Chondrocyte (in vitro differentiated cells): ENCODE measurements around the gene ATXN3. TPM values are rescaled to one million over a fixed set of nuclear protein-coding genes. Genes with fewer than 3 reads are reported as not detected.

ENCODE experiments used
- DNase-seq: peaks from one replicate; pipeline ENCODE4 v3.0.0; 2021; ENCODE audit warnings: mixed read lengths, low spot score
- H3K27ac Mint-ChIP-seq: one replicate; pipeline ENCODE4 v1.8.0; 2021; ENCODE audit warnings: mild to moderate bottlenecking, moderate library complexity, mixed read lengths; ENCODE audit not compliant: unreplicated experiment
- H3K27me3 Mint-ChIP-seq: 2 replicates; pipeline ENCODE4 v1.8.0; 2021; ENCODE audit warnings: low read depth, mixed read lengths
- H3K36me3 Mint-ChIP-seq: 2 replicates; pipeline ENCODE4 v1.8.0; 2021; ENCODE audit warnings: low read depth, mixed read lengths
- H3K4me1 Mint-ChIP-seq: 2 replicates; pipeline ENCODE4 v1.8.0; 2021; ENCODE audit warnings: low read depth, mild to moderate bottlenecking, mixed read lengths
- H3K4me3 Mint-ChIP-seq: one replicate; pipeline ENCODE4 v1.8.0; 2021; ENCODE audit warnings: mild to moderate bottlenecking, moderate library complexity, mixed read lengths; ENCODE audit not compliant: unreplicated experiment
- H3K9me3 Mint-ChIP-seq: 2 replicates; pipeline ENCODE4 v1.8.0; 2021; ENCODE audit warnings: low read depth, mixed read lengths
- total RNA-seq: library from RNA; stranded (reverse); gene quantifications from 3 replicates; pipeline ENCODE4 v1.2.1, GENCODE V29; 2021
- TF ChIP-seq, protein P1 (sequence below): fragments of 200-600 bp; sonication (generic); IDR thresholded peaks from 2 replicates; pipeline ENCODE4 v1.5.0; 2021; ENCODE audit warnings: antibody characterized with exemption, mild to moderate bottlenecking, moderate library complexity

Gene ATXN3
- total RNA-seq, 1 donor from 2014 or later: 20.4 TPM

DNA sequence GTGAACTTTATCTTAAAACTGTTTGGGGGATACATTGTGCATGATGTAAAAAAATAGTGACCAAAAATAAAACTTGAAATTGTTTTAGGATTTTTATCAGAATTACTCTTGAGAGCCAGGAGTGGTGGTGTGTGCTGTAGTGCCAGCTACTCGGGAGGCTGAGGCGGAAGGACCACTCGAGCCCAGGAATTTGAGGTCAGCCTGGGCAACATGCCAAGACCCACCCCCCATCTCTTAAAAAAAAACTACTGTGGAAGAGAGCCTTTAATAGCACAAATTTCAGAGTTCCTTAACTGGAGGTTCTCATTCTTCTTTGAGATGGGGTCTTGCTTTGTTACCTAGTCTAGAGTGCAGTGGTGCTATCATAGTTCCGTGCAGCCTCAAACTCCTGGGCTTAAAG lies 36.9 kb upstream of the ATXN3 start:
- TF ChIP-seq, protein P1, sequence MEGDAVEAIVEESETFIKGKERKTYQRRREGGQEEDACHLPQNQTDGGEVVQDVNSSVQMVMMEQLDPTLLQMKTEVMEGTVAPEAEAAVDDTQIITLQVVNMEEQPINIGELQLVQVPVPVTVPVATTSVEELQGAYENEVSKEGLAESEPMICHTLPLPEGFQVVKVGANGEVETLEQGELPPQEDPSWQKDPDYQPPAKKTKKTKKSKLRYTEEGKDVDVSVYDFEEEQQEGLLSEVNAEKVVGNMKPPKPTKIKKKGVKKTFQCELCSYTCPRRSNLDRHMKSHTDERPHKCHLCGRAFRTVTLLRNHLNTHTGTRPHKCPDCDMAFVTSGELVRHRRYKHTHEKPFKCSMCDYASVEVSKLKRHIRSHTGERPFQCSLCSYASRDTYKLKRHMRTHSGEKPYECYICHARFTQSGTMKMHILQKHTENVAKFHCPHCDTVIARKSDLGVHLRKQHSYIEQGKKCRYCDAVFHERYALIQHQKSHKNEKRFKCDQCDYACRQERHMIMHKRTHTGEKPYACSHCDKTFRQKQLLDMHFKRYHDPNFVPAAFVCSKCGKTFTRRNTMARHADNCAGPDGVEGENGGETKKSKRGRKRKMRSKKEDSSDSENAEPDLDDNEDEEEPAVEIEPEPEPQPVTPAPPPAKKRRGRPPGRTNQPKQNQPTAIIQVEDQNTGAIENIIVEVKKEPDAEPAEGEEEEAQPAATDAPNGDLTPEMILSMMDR: no peak
- H3K27ac Mint-ChIP-seq: no peak overlapping the region
- H3K36me3 Mint-ChIP-seq: peaks cover 18% of the 10 kb centered on the region
- H3K9me3 Mint-ChIP-seq: no peaks in the 10 kb centered on the region
- H3K27me3 Mint-ChIP-seq: no peaks in the 10 kb centered on the region
- H3K4me1 Mint-ChIP-seq: peaks cover 20% of the 10 kb centered on the region
- DNase-seq: no peak
- no peak overlapping the region for H3K4me3 Mint-ChIP-seq

GRCh38 chr14:92135269-92135668 lies 28.9 kb upstream of the ATXN3 start:
- H3K27ac Mint-ChIP-seq: no peak overlapping the region
- DNase-seq: no peak
- TF ChIP-seq, protein P1: peak; percentile 90

GRCh38 chr14:92134456-92134855 lies 28.1 kb upstream of the ATXN3 start:
- Mint-ChIP-seq H3K4me3 (no peak overlapping the region), H3K36me3 (peaks cover 11% of the 10 kb centered on the region), H3K27me3 (no peaks in the 10 kb centered on the region), H3K9me3 (no peaks in the 10 kb centered on the region), H3K27ac (no peak overlapping the region), H3K4me1 (peaks cover 3% of the 10 kb centered on the region)
- no peak for DNase-seq
- TF ChIP-seq, protein P1: no peak

More at GRCh38 chr14:92135269-92135668, 28.9 kb upstream of the ATXN3 start:
- H3K27me3 Mint-ChIP-seq: no peaks in the 10 kb centered on the region
- H3K4me1 Mint-ChIP-seq: peaks cover 3% of the 10 kb centered on the region
- H3K4me3 Mint-ChIP-seq: no peak overlapping the region
- peaks cover 11% of the 10 kb centered on the region for H3K36me3 Mint-ChIP-seq
- H3K9me3 Mint-ChIP-seq: no peaks in the 10 kb centered on the region

- H3K4me3 Mint-ChIP-seq: peak overlapping the region; percentile 100
- H3K4me1 Mint-ChIP-seq: peaks cover 34% of the 10 kb centered on the region
- no peaks in the 10 kb centered on the region for H3K27me3 Mint-ChIP-seq
- DNase-seq: no peak
- H3K36me3 Mint-ChIP-seq: peaks cover 4% of the 10 kb centered on the region
- TF ChIP-seq, protein P1: no peak
- H3K27ac Mint-ChIP-seq: peak overlapping the region; percentile 100
- H3K9me3 Mint-ChIP-seq: no peaks in the 10 kb centered on the region
These were observed 16.4 kb upstream of the ATXN3 start for GRCh38 chr14:92122761-92123160.

GRCh38 chr14:92122351-92122677 lies 15.9 kb upstream of the ATXN3 start:
- Mint-ChIP-seq H3K4me1 (peaks cover 29% of the 10 kb centered on the region), H3K27me3 (no peaks in the 10 kb centered on the region), H3K9me3 (no peaks in the 10 kb centered on the region), H3K27ac (peak overlapping the region; percentile 100), H3K36me3 (peaks cover 1% of the 10 kb centered on the region), H3K4me3 (peak overlapping the region; percentile 100)
- TF ChIP-seq, protein P1: peak; percentile 6
- no peak for DNase-seq
